OCI-M1 (cell line): ENCODE measurements around the gene KCNMA1.
A peak's percentile ranks its signal among the peaks of the same experiment; 100 is the strongest.

Experiments
- DNase-seq: peaks from one replicate; lab custom pipeline; 2025; lab: John Stamatoyannopoulos, UW

Gene KCNMA1

DNA sequence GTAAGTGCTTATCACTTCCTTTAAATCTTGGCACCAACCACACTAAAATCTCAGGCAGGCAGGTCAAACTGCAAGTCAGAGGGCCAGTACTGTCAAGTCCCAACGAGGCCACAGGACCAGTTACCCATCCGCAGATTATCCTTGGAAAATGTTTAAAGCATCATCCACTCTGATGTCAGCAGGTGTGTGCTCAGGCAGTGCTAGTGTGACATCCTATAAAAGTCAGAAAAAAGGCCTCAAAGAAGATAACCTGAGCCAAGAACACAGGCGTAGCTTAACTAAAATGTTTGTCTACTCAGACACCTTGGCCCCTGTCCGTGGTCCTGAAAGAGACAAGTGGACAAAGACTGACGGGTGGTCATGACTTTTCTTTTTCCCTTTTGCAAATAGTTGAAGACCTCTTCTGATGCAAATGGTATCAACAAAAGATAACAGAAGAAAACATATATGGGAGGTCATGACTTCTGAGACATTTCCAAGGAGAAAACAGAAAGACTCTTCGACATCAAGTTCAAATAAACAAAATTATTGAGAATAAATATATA is 309.3 kb downstream of the KCNMA1 start:
- peak; percentile 41 for DNase-seq

DNA sequence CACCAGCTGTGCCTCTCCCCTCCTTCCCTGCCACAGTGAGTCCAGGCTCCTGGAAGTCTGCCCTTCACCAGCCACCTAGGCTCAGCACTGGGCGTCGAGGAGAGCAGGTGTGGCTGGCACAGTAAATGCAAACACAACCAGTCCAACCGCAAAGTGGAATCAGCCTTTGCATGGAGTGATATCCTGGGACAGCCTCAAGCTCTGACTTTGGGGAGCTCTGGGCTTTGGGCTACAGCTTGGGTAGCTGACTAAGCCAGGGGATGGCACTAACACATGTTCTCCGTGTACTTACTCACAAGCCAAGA is 312.4 kb downstream of the KCNMA1 start:
- DNase-seq = no peak

DNA sequence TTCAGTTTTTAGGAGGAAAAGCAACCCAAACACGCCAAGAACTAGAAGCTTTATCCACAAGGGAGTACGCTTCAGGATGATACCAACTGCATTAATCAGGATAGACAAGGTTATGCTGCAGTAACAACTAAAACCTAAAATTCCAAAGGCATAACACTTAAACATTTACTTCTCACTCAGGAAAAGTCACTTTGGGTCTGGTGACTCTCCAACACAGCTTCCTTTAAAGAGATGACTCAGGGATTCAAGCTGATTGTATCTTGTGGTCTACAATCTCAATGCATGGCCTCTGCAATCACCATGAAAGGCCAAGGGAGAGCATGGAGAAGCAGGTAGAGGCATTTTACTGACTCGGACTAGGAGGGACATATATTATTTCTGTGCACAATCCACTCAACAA is 315.8 kb downstream of the KCNMA1 start:
- DNase-seq = peak; percentile 32

- DNase-seq = no peak
Measured at GRCh38 chr10:77320971-77321471, 316.6 kb downstream of the KCNMA1 start.

DNA sequence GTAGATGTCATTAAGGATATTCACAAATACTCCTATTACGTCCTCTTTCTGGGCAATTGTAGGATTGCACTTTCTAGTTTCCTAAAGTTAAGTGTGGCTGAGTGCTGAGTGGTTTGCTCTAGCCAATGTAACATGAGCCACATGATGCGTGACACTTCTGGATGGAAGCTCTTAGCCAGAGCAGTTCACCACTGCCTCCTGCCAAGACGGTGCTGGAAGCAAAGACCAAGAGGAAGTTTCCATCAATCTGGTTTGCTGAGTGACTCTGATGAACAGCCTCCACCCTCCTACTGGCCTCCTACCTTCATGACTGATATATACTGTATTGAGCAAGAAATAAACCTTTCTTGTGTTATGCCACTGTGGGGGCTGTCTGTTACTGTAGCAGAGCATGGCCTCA is 318.1 kb downstream of the KCNMA1 start:
- DNase-seq = no peak

DNA sequence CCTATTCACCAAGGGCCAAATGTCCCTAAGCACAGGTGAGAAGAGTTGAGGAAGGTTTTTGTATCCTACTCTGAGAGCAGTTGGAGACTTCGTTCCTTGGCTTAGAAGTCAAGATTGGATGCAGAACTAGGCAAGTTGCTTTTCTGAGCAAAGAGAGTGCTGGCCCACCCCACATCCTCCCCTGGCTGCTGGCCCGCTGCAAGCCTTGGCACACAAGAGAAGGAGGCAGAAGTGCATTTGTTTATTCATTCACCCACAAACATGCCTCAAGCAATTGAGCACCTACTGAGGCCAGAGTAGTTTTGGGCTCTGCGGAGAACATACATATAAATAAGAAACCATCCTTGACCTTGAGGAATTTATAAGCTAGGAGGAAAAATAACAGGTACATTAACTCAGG is 318.9 kb downstream of the KCNMA1 start:
- no peak for DNase-seq

DNA sequence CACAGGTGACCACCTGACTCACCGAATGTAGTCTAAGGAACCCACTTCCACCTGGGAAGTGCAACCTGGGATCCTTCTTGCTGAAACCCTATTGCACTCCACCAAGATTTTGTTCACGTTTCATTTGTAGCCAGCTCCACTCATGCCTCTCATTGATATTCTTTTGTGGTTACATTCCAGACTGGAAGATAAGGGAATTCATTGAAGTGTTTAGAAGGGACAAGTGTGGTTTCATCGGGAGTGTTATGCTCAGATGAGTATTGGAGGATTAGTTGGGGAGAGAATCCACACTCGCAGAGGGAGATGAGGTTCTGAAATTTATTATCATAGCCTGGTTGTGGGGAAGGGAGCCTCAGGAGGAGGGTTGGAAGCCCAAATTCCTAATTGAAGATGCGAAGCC is 320.4 kb downstream of the KCNMA1 start:
- no peak for DNase-seq

DNA sequence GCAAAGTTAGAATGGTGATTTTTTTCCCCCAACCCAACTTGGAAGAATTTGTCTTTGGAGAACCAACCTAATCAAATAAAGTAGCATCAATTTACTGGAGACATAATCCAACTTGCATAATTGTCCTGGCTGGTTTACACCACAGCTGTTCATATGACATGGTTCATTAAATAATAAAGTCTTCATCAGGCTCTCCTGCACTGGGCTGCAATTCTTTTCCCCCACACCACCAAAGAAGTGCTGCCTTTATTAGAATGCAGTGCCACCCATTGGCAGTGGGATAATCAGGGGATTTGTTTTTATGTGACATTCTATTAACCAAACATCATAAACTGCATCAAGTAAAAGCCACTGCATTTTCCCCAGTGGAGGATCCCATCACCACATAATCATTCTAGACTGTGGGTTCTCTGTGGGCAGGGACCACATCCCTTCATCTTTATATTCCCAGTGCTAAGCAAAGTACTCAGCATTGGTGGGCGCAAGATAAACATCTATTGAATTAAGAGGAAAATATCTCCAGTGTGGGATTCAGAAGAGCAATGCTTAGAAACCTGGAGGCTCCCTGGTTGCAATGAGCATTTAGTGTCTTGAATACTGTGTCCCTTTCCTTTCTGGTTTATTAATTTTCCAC is 322.0 kb downstream of the KCNMA1 start:
- no peak for DNase-seq

GRCh38 chr10:77313066-77313750 is 324.4 kb downstream of the KCNMA1 start:
- DNase-seq = no peak

DNA sequence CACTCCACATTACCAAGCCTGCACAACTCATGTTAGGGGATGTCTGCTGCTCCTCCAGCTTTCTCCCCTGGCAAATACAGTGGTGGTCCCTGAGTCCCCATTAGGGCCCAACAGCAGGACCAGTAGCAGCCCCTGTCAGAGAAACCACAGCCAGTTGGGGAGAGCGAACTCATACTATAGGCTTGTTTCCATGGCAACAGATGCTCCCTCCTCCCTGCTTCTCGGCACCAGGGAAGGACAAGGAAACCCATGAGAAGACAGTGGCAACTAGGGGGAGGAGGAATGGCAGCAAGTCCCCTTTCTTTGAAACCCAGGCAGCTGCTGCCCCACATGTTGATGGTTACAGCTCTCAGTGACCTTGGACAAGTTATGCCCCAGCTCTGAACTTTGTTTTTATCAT is 326.4 kb downstream of the KCNMA1 start:
- no peak for DNase-seq

- DNase-seq = no peak
Measured at GRCh38 chr10:77310288-77310840, 327.2 kb downstream of the KCNMA1 start.

GRCh38 chr10:77309509-77309908 is 328.1 kb downstream of the KCNMA1 start:
- DNase-seq = no peak

GRCh38 chr10:77309092-77309491 is 328.5 kb downstream of the KCNMA1 start:
- DNase-seq = no peak

- no peak for DNase-seq
Measured at GRCh38 chr10:77308084-77308732, 329.4 kb downstream of the KCNMA1 start.

GRCh38 chr10:77306666-77307065 is 330.9 kb downstream of the KCNMA1 start:
- no peak for DNase-seq

- no peak for DNase-seq
Measured at GRCh38 chr10:77305650-77306632, 331.7 kb downstream of the KCNMA1 start.

GRCh38 chr10:77304192-77304591 is 333.4 kb downstream of the KCNMA1 start:
- DNase-seq = no peak

DNA sequence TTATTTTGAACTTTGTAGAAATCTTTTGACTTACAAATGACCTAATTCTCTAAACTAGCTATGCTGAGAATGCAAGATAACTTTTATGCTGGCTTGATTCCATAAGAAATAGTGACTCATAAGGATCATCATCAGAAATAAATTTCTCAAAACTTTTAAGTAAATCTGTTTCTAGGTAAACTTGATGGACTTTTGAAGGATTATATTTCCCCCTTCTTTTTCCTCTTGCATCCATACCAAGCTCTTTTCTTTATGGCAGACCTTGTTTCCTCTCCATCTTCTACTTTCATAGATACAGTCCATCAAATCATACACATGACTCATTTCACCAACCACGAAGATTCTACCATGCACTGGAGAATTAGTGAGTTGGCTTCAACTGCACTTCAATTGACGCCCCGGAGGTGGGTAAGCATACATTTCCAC is 336.3 kb downstream of the KCNMA1 start:
- no peak for DNase-seq

- DNase-seq = no peak
Measured at GRCh38 chr10:77300682-77301302, 336.8 kb downstream of the KCNMA1 start.

DNA sequence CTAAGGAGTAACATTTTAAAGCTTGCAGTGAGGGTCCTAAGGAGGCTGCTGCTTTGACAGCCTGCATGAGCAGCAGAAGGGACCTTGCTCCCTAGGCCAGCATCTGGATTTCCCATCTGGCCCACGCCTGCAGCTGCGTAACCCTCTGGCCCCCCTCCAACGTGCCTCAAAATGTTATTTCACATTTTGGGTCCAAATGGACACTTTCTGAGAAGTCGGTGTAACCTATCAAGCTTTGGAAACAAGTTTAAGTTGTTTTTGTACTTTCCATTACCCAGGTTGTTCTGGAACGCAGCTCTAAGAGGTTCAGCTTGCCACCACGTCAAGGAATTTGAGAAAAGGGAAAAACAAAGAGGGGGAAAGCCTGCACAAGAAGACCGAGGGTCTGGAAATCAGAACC is 338.3 kb downstream of the KCNMA1 start:
- no peak for DNase-seq

DNA sequence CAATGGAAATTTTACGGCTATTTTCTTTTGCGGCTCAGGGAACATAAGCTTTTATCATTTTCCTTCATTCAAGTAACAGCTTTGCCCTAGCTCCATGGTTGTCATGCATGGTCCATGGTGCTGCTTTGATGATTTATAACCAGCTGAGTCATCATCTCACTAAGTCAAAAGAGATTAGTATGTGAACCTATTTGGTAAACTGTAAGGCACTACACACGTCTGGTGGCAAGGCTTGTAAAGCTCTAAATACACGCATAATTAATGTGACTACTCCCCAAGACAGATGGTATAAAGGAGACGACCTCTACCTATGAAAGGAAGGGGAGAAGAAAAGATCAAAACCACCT is 340.2 kb downstream of the KCNMA1 start:
- no peak for DNase-seq
